Measurements from ENCODE around the gene TBX19. TPM values are rescaled to one million over a fixed set of nuclear protein-coding genes. Genes with fewer than 3 reads are reported as not detected.

Gene TBX19
- total RNA-seq, 1 donor from 2014 or later: 2.0 TPM

DNA sequence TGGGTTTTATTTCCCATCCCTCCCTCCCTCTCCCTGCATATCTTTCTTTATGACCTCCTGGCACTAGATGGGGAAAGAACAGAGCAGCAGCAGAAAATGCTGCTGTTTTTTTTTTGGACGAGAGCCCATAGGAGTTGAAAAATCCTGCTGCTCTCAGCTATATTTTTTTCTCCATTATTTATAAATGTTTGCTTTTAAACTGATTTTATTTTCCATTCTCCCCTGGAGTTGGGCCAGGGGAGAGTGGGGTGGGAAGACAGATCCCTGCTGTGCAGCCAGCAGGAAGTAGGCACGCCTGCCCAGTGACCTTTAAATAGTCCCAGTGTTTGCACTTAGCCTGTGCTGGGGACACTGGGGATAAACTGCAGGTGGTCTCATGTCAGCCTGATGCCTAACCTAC lies 37.5 kb upstream of the TBX19 start:
- peaks cover 20% of the 10 kb centered on the region for H3K4me1 Mint-ChIP-seq (ENCODE audit: low read depth)
- no peaks in the 10 kb centered on the region for H3K9me3 Mint-ChIP-seq (ENCODE audit: low read depth)
- TF ChIP-seq, protein P1, sequence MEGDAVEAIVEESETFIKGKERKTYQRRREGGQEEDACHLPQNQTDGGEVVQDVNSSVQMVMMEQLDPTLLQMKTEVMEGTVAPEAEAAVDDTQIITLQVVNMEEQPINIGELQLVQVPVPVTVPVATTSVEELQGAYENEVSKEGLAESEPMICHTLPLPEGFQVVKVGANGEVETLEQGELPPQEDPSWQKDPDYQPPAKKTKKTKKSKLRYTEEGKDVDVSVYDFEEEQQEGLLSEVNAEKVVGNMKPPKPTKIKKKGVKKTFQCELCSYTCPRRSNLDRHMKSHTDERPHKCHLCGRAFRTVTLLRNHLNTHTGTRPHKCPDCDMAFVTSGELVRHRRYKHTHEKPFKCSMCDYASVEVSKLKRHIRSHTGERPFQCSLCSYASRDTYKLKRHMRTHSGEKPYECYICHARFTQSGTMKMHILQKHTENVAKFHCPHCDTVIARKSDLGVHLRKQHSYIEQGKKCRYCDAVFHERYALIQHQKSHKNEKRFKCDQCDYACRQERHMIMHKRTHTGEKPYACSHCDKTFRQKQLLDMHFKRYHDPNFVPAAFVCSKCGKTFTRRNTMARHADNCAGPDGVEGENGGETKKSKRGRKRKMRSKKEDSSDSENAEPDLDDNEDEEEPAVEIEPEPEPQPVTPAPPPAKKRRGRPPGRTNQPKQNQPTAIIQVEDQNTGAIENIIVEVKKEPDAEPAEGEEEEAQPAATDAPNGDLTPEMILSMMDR (IDR thresholded peaks at IDR 0.05; ENCODE audit: unreplicated experiment): no peak
- H3K27me3 Mint-ChIP-seq: no peaks in the 10 kb centered on the region
- peaks cover 58% of the 10 kb centered on the region for H3K36me3 Mint-ChIP-seq (ENCODE audit: insufficient read depth)
- DNase-seq (ENCODE audit: low spot score, unreplicated experiment): no peak
- H3K27ac Mint-ChIP-seq: no peak overlapping the region
- H3K4me3 Mint-ChIP-seq (ENCODE audit: low read depth): no peak overlapping the region

DNA sequence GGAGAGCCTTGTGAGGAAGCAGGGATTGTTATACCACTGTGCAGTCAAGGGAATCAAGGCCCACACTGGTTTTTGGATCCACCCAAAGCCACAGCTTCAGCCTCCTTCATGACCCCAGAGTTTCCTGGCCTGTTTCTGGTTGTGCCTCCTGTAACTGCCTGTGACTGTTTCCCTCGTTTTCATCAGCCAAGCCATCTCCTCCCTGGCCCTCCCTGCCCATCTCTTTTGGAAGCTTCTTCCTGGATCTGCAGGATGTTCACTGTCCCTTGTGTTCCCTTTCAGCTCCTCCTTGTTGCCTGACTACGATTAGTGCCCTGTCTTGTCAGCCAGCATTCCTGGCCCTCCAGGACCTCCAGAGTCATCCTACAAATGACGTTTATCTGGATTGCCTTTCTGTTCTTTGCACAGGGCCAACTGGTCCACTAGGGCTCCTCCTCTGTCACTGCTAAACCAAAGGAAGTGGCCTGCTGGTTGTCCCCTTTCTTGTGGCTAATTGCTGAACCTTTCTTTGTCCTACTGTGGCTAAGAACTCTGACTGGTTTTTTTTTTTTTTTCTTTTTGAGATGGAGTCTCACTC lies 37.0 kb upstream of the TBX19 start:
- no peak overlapping the region for H3K27ac Mint-ChIP-seq
- no peaks in the 10 kb centered on the region for H3K9me3 Mint-ChIP-seq (ENCODE audit: low read depth)
- peaks cover 19% of the 10 kb centered on the region for H3K4me1 Mint-ChIP-seq (ENCODE audit: low read depth)
- DNase-seq (ENCODE audit: low spot score, unreplicated experiment): no peak
- H3K36me3 Mint-ChIP-seq (ENCODE audit: insufficient read depth): peaks cover 61% of the 10 kb centered on the region
- H3K4me3 Mint-ChIP-seq (ENCODE audit: low read depth): no peak overlapping the region
- H3K27me3 Mint-ChIP-seq: no peaks in the 10 kb centered on the region
- TF ChIP-seq, protein P1 (IDR thresholded peaks at IDR 0.05; ENCODE audit: unreplicated experiment): no peak

DNA sequence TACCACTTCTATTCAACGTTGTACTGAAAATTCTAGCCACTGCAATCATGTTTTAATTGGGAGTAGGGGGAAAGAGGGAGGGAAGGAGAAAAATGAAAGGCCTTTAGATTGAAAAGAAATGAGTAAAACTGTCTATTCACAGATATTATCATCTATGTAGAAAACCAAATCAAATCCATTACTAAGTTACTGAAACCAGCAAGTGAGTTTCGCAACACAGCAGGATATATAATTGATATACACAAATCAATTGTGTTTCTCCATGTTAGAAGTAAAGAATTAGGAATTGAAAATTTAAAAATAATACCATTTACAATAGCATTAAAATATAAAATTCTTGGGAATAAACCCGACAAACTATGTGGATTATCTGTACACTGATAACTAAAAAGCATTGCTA lies 35.6 kb upstream of the TBX19 start:
- no peaks in the 10 kb centered on the region for H3K9me3 Mint-ChIP-seq (ENCODE audit: low read depth)
- no peaks in the 10 kb centered on the region for H3K27me3 Mint-ChIP-seq
- peaks cover 60% of the 10 kb centered on the region for H3K36me3 Mint-ChIP-seq (ENCODE audit: insufficient read depth)
- H3K4me3 Mint-ChIP-seq (ENCODE audit: low read depth): no peak overlapping the region
- TF ChIP-seq, protein P1 (IDR thresholded peaks at IDR 0.05; ENCODE audit: unreplicated experiment): no peak
- H3K4me1 Mint-ChIP-seq (ENCODE audit: low read depth): peaks cover 21% of the 10 kb centered on the region
- no peak overlapping the region for H3K27ac Mint-ChIP-seq
- DNase-seq (ENCODE audit: low spot score, unreplicated experiment): no peak

DNA sequence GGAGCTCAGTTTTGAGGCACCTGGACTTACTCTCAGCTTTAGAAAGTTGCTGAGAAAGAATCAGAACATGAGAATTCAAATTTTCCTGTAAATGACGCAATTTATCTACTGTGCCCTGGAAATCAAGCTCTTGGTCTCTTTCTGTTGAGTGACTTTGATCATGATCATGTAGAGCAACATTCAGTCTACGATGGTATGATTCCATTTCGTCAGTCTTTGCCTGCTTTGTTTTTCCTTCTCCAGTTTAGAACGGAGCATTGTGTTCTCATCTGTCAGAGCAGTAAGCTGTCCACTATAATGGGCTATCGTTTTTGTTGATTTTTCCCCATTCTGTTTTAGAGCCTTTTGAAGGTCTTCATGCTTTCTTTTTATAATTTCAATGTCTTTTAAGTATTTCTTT lies 34.2 kb upstream of the TBX19 start:
- Mint-ChIP-seq H3K36me3 (ENCODE audit: insufficient read depth) (peaks cover 56% of the 10 kb centered on the region), H3K4me1 (ENCODE audit: low read depth) (peaks cover 22% of the 10 kb centered on the region), H3K27me3 (no peaks in the 10 kb centered on the region), H3K4me3 (ENCODE audit: low read depth) (no peak overlapping the region), H3K9me3 (ENCODE audit: low read depth) (no peaks in the 10 kb centered on the region), H3K27ac (no peak overlapping the region)
- TF ChIP-seq, protein P1 (IDR thresholded peaks at IDR 0.05; ENCODE audit: unreplicated experiment): no peak
- DNase-seq (ENCODE audit: low spot score, unreplicated experiment): no peak

DNA sequence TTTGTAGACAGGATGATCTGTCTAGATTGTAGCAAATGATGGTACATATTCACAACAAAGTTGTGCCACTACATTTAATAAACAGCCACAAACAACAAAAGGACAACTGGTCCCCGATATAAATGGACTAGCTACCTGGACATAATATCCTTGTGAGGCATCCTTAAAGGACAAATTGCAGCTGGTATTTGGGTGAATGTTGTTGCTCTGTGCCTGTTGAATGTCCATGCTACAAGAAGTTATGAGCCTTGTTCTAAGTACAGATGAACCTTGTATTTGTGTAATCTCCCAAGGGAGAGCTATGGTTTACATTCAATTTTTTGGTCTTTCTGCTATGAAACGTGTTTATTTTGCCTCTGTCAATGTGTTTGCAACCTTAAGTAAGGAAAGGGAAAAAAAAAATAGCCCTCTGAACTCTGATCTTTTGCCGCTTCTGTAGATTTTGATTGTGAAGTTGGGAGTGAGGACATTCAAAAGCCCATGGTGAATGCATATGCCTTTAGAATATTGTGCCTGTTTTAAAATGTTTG lies 28.4 kb upstream of the TBX19 start:
- Mint-ChIP-seq H3K4me1 (ENCODE audit: low read depth) (peaks cover 4% of the 10 kb centered on the region), H3K9me3 (ENCODE audit: low read depth) (peaks cover 18% of the 10 kb centered on the region), H3K36me3 (ENCODE audit: insufficient read depth) (peaks cover 49% of the 10 kb centered on the region), H3K27me3 (no peaks in the 10 kb centered on the region), H3K27ac (no peak overlapping the region), H3K4me3 (ENCODE audit: low read depth) (no peak overlapping the region)
- TF ChIP-seq, protein P1 (IDR thresholded peaks at IDR 0.05; ENCODE audit: unreplicated experiment): no peak
- no peak for DNase-seq (ENCODE audit: low spot score, unreplicated experiment)

Measured in progenitor cell of endocrine pancreas (in vitro differentiated cells).